ENCODE results near the gene TNS4.
"Not testable (repeated sequence)": the region's sequence is repeated elsewhere in the genome, so short reads cannot be mapped to it uniquely, and the experiment has no call there.

TNS4 gene

DNA sequence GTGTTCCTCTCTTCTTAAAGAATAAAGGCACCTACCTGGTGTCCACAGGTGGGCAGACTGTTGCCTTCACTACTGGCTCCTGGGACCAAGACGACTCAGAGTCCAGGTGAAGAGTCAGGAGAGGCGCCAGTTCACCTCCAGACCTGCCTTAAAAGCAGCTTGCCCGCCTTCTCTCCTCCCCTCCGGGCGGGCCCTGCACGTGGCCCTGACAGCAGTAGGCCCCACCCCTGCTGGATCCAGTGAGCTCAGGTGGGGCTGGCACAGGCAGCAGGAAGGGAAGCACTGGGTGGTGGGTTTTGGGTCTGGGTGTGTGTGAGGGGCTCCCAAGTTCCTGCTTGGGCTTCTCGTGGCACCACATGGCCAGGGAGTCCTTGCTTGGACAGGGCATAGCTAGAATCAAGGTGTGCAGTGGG, at the start of gene TNS4:
TNS4 (minus strand) TSS at position 125 of the 413 bp plus-strand sequence. CDS start 5,198 bp downstream, outside the sequence.
- no peak for DNase-seq (ENCODE audit: low read depth)

GRCh38 chr17:40550608-40551007, 49.2 kb upstream of the TNS4 start:
- peak; percentile 86 for DNase-seq (ENCODE audit: low read depth)

DNA sequence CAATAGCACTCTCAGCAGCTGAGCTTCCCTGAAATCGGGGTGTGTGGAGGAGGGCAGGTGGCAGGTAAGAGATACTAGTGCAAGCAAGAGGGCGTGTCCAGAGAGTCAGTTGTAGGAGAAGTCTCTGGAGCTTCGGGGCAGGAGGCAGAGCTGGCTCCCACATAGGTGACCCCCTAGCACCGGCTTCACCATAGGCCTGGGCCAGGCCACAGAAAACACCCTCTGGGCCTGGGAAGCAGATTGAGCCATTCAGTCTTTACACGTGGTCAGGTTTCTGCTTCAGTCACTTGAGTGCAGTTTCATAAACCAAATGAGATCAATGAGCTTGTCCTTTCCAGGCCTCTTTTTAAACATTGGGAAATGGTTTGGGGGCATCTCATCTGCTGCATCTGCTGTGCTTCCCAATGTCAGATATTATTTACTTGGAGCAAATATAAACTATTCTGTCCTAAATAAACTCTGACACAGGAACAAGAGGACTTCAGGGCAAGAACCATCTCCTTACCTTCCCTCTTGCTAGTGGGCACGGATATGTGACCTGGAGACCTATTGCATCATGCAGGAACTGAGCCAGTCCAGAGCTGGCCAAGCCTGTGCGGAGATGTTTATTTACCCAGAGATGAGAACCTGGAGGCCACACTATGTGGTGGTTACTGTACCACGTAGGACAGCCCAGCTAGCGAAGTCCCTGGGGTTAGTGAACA, 47.7 kb upstream of the TNS4 start:
- no peak for DNase-seq (ENCODE audit: low read depth)

GRCh38 chr17:40548491-40548981, 47.1 kb upstream of the TNS4 start:
- DNase-seq (ENCODE audit: low read depth) = no peak

- DNase-seq (ENCODE audit: low read depth) = no peak
Measured at GRCh38 chr17:40547785-40548478, 46.5 kb upstream of the TNS4 start.

GRCh38 chr17:40547079-40547784, 45.8 kb upstream of the TNS4 start:
- DNase-seq (ENCODE audit: low read depth) = no peak

DNA sequence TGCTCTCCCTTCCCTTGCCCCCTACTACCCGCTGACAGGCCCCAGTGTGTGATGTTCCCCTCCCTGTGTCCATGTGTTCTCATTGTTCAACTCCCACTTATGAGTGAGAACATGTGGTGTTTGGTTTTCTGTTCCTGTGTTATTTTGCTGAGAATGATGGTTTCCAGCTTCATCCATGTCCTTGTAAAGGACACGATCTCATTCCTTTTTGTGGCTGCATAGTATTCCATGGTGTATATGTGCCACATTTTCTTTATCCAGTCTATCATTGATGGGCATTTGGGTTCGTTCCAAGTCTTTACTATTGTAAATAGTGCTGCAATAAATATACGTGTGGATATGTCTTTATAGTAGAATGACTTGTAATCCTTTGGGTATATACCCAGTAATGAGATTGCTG, 45.1 kb upstream of the TNS4 start:
- DNase-seq (ENCODE audit: low read depth) = not testable (repeated sequence)

DNA sequence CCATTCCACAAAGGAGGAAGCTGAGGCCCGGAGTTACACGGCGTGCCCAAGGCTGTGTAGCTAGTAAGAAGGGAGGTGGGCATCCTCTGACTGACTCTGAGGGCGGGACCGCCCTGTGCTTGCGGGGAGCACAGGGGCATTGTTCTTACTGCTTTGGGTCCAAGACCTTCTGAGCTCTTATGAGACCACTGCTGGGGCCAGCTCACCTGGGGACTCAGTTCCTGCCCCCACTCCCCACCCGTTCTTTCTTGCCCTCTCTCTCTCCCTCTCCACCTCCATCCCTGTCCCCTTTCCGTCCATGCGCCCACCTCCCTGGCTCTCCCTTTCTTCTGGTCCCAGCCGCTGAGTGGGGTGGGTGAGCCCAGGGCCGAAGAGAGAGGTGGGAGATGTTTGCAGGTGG, 44.2 kb upstream of the TNS4 start:
- DNase-seq (ENCODE audit: low read depth) = no peak

- peak; percentile 85 for DNase-seq (ENCODE audit: low read depth)
Measured at GRCh38 chr17:40542558-40543411, 41.4 kb upstream of the TNS4 start.

- no peak for DNase-seq (ENCODE audit: low read depth)
Measured at GRCh38 chr17:40541873-40542557, 40.6 kb upstream of the TNS4 start.

DNA sequence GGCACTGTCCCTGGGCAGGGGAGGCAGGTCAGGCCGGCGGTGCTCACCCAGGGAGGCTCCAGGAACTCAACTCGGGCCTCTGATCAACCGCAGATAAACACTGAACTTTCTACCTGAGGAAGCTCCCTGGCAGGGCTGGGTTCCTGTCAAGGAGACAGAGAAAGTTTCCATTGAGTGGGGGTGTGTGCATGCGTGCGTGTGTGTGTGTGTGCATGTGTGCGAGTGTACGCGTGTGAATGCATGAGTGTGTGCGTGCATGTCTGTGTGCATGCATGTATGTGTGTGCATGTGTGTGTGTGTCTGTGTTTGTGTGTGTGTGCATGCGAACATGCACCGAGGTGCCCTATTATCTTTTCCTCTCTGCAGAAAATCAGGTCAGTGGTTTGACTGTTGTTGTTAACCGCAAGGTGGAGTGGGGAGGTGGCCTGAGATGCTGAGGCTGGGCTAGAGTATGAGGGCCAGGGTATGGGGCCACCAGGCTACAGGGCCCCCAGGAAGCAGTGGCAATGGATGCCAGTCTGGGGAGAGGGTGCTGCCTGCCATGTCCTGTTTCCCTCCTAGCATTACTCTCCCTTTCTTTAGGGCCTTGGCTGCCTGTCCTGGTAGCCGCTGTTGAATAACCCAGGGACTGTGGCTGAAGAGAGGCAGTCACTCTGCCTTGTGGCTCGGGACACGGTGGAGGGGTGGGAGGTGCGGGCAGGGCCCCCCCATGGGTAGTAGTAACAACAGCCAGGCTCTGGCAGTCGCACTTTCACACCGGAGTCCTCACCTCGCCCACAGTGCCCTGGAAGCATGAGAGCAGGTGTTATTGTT, 39.8 kb upstream of the TNS4 start:
- DNase-seq (ENCODE audit: low read depth) = no peak

GRCh38 chr17:40540448-40540847, 39.0 kb upstream of the TNS4 start:
- DNase-seq (ENCODE audit: low read depth) = no peak

DNA sequence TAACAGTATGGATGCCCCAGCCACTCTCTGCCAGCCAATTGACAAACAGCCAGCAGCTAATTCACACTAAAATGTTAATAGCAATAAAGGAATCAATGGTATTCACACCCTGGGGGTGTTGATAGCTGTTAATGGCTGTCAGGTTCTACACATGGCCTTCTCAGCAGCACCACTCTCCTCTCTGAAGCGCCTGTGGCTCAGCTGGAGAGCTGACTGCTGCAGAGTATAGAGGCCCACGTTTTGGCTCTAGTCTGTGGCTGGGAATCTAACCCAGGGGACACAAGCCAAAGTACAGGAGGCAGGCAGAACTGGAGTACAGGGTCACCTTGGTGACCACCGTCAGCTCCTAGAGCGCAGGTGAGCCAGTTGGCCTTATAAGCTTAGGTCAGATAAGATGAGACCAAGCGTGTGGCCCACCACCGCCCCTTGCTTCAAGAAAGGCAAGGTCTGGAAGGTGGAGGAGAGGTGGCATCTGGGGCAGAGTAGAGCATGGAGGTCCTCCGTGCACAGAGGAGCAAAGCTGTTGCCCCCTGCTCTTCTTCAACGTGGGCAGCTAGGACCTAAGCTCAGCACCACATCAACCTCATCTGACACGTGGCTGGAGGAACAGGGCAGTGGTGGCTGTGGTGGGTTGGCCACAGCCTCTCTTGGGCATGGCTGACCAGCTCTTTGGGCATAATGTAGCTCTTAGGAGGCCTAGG, 38.4 kb upstream of the TNS4 start:
- DNase-seq (ENCODE audit: low read depth) = no peak

GRCh38 chr17:40538936-40539705, 37.7 kb upstream of the TNS4 start:
- no peak for DNase-seq (ENCODE audit: low read depth)

DNA sequence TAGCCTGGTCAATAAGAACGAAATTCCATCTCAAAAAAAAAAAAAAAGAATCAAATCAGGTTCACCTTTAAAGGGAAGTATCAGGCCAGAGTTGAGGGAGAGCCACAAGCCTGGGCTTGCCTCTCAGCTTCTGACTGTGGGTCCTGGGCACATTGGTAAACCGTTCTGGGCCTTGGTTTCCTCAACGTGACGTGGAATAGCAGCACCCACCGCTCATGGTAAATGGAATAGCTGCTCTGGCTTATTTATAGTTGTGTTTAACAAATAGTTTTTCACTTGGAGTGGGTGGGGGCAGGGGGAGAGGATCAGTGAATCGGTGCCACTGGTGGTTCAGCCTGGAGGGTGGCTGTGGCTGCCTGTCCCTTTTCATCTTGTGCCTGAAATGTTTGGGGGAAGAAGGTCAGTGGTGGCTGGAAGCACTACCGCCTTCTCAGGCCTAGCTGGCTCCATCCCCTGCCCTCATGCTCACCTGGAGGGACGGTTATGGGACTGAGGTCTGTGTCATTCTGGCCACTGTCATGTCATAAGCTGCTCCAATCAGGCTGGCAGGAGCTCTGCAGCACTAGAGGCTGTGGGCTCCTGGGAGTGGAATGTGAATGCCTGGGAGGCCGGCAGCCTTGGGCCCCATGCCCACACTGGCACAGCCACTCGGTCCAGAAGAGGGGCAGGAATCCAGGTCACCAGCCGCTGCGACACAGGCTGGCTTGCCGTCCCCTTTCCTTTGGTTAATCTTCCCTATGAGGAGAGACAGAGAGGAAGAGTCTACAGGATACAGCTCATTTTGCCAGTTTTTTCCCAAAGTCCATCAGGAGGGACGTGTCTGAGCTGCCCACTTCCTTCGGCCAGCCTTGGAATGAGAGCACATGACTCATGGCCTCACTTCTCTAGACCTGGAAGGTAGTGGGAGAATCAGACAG, 36.9 kb upstream of the TNS4 start:
- DNase-seq (ENCODE audit: low read depth) = no peak

DNA sequence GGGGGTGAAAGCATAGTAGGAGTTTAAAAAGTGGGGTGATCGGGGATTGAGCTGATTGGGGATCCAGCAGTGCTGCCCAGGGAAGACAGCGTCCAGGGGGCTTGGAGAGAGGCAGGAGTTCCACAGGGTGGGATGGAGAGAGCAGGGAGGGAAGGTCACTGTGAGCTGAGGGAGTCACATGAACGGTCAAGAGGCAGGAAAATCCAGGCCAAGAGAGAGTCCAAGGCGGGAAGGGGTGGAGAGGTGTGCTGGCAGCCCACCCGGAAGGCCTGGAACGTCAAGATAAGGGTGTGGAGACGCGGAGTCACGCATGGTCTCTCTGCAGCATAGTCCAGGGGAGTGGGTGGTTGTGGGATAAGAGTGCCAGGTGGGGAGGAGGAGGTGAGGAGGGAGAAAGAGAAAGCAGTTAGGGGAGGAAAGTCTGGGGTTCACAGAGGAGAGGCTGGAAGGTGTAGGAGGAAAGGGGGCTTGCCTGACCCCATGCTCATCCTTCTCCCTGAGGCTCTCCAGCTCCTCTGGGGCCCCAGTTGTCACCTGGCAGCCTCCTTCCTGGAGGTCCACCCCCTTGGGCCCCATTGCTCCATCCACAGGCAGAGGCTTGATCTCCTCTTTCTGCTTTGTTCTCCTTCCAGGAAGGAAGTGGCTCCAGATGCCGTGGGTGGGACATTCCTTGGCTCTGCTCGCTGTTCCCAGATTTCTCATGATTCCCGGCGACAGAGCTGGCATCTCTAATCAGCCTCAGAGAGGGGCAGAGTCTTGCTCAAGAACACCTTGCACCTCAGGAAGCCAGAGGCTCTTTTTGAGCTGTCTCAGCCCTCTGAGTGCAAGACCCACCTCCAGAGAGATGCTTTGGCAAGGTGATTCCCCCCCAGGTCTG, 35.1 kb upstream of the TNS4 start:
- no peak for DNase-seq (ENCODE audit: low read depth)

- DNase-seq (ENCODE audit: low read depth) = no peak
Measured at GRCh38 chr17:40535924-40536294, 34.5 kb upstream of the TNS4 start.

Measured in GM04504 (cell line).